ENCODE measurements around the gene AIF1L. TPM values are rescaled to one million over a fixed set of nuclear protein-coding genes. Genes with fewer than 3 reads are reported as not detected.
A peak's percentile ranks its signal among the peaks of the same experiment; 100 is the strongest.

Gene AIF1L
- total RNA-seq, 3 donors from 2014 or later, result 12.5 to 33.8 (median 22.5) TPM

GRCh38 chr9:131100445-131100844 lies 4.1 kb downstream of the AIF1L start:
- no peaks in the 10 kb centered on the region for H3K4me1 ChIP-seq
- intact Hi-C loops (cut with DNase I; ENCODE audit: low total_unique reads), result loop anchor here (10.0 kb wide), 1 partner anchor 56 kb away; no protein-coding TSS in a partner anchor
- DNase-seq (ENCODE audit: low spot score in 2 of 2), result no peak
- TF ChIP-seq POLR2A (IDR thresholded peaks at IDR 0.05), result no peak
- TF ChIP-seq CTCF (IDR thresholded peaks at IDR 0.05), result no peak
- no peak for TF ChIP-seq POLR2AphosphoS5 (IDR thresholded peaks at IDR 0.05)
- H3K36me3 ChIP-seq, result no peaks in the 10 kb centered on the region
- H3K4me3 ChIP-seq, result no peak overlapping the region
- H3K9me3 ChIP-seq, result no peaks in the 10 kb centered on the region
- H3K27ac ChIP-seq, result no peak overlapping the region
- peaks cover 0 to 3% of the 10 kb centered on the region in 2 donors for H3K27me3 ChIP-seq

GRCh38 chr9:131101207-131101964 lies 5.1 kb downstream of the AIF1L start:
- Histone ChIP-seq H3K27me3 (no peaks in the 10 kb centered on the region), H3K9me3 (no peaks in the 10 kb centered on the region), H3K4me3 (no peak overlapping the region), H3K36me3 (no peaks in the 10 kb centered on the region), H3K4me1 (no peaks in the 10 kb centered on the region), H3K27ac (no peak overlapping the region)
- DNase-seq (ENCODE audit: low spot score in 2 of 2), result no peak
- TF ChIP-seq CTCF (IDR thresholded peaks at IDR 0.05), result no peak
- no peak for TF ChIP-seq POLR2AphosphoS5 (IDR thresholded peaks at IDR 0.05)
- no peak for TF ChIP-seq POLR2A (IDR thresholded peaks at IDR 0.05)
- intact Hi-C loops (cut with DNase I; ENCODE audit: low total_unique reads), result loop anchor here (10.0 kb wide), 1 partner anchor 57 kb away; no protein-coding TSS in a partner anchor

DNA sequence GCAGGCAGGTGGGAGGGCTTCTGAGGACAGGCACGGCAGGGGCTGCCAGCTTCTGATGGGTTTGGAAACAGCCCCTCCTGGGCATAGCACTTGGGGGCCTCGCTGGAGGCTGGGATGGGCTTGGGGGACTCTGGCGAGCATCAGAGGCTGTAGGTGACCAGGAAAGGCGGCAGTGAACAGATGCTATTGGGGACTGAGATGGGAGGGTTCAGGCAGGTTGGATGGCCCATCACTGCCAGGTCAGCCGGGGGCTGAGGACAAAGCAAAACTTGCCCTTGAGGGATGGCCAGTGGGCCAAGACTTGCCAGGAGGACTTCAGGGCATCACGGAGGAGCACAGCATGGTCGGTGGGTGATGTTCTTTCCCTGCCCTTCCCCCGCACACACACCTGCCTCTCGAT lies 6.7 kb downstream of the AIF1L start:
- peak overlapping the region in 1 of 3 donors; percentile 3 for H3K4me3 ChIP-seq
- no peaks in the 10 kb centered on the region for H3K9me3 ChIP-seq
- H3K27me3 ChIP-seq, result no peaks in the 10 kb centered on the region
- no peaks in the 10 kb centered on the region for H3K4me1 ChIP-seq
- intact Hi-C loops (cut with DNase I; ENCODE audit: low total_unique reads), result loop anchor here (10.0 kb wide), 1 partner anchor 58 kb away; no protein-coding TSS in a partner anchor
- H3K36me3 ChIP-seq, result no peaks in the 10 kb centered on the region
- TF ChIP-seq POLR2A (IDR thresholded peaks at IDR 0.05), result no peak
- TF ChIP-seq POLR2AphosphoS5 (IDR thresholded peaks at IDR 0.05), result no peak
- TF ChIP-seq CTCF (IDR thresholded peaks at IDR 0.05), result no peak
- DNase-seq (ENCODE audit: low spot score in 2 of 2), result no peak
- peak overlapping the region in 1 of 2 donors; percentile 19 for H3K27ac ChIP-seq

DNA sequence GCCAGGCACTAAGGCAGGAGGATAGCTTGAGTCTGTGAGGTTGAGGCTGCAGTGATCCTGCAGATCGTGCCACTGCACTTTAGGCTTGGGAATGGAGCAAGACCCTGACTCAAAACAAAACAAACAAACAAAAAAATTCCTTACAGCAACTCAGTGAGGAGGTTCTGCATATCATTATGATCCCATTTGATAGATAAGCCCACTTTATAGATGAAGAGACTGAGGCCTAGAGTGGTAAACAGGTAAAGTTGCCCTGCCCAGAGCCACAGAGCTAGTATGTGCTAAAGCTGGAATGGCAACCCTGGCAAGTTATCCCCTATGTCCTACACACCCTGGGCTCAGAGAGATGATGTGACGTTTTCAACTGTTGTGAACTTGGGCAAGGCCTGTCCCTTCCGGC lies 7.2 kb downstream of the AIF1L start:
- H3K4me1 ChIP-seq, result no peaks in the 10 kb centered on the region
- TF ChIP-seq POLR2A (IDR thresholded peaks at IDR 0.05), result no peak
- TF ChIP-seq CTCF (IDR thresholded peaks at IDR 0.05), result no peak
- TF ChIP-seq POLR2AphosphoS5 (IDR thresholded peaks at IDR 0.05), result no peak

GRCh38 chr9:131104016-131104740 lies 7.8 kb downstream of the AIF1L start:
- no peak overlapping the region for H3K4me3 ChIP-seq
- no peaks in the 10 kb centered on the region for H3K9me3 ChIP-seq
- H3K36me3 ChIP-seq, result no peaks in the 10 kb centered on the region
- no peak for TF ChIP-seq POLR2A (IDR thresholded peaks at IDR 0.05)
- no peak for TF ChIP-seq CTCF (IDR thresholded peaks at IDR 0.05)
- TF ChIP-seq POLR2AphosphoS5 (IDR thresholded peaks at IDR 0.05), result no peak
- no peaks in the 10 kb centered on the region for H3K4me1 ChIP-seq
- no peak for DNase-seq (ENCODE audit: low spot score in 2 of 2)
- H3K27ac ChIP-seq, result no peak overlapping the region
- H3K27me3 ChIP-seq, result no peaks in the 10 kb centered on the region
- intact Hi-C loops (cut with DNase I; ENCODE audit: low total_unique reads), result loop anchor here (10.0 kb wide), 1 partner anchor 59 kb away; no protein-coding TSS in a partner anchor

More for the DNA sequence above, 7.2 kb downstream of the AIF1L start:
- no peaks in the 10 kb centered on the region for H3K36me3 ChIP-seq
- H3K9me3 ChIP-seq, result no peaks in the 10 kb centered on the region
- DNase-seq (ENCODE audit: low spot score in 2 of 2), result no peak
- no peak overlapping the region for H3K4me3 ChIP-seq
- H3K27me3 ChIP-seq, result no peaks in the 10 kb centered on the region
- H3K27ac ChIP-seq, result no peak overlapping the region
- intact Hi-C loops (cut with DNase I; ENCODE audit: low total_unique reads), result loop anchor here (10.0 kb wide), 1 partner anchor 59 kb away; no protein-coding TSS in a partner anchor

Data from breast epithelium (tissue), 4 donors.